A549 (cell line): Measurements from ENCODE around the gene ADGRL3. TPM values are rescaled to one million over a fixed set of nuclear protein-coding genes. Genes with fewer than 3 reads are reported as not detected.

Experiments
- ATAC-seq, 2 experiments: fragments of 200-7000 bp in 1 of 2; fragments of >200 bp in 1 of 2; cut with Nextera tagmentation in 1 of 2; cut with Tn5 transposase in 1 of 2; 3 replicates each; pipeline versions ENCODE4 v1.8.0 to v1.9.1; 2018 to 2020; ENCODE audit warnings: mild to moderate bottlenecking in 1 of 2, moderate library complexity in 1 of 2
- CTCF ChIA-PET: fragments of 300-600 bp; sonication (Branson Sonifier 250); formaldehyde crosslinking; extraction: SDS; loops from one replicate; lab custom pipeline; 2021; ENCODE audit warnings: antibody characterized with exemption, inconsistent platforms; lab: Yijun Ruan, JAX
- POLR2A ChIA-PET: fragments of 350-600 bp; formaldehyde crosslinking; extraction: SDS; loops from one replicate; lab custom pipeline; 2021; ENCODE audit warnings: antibody characterized with exemption, inconsistent platforms; lab: Yijun Ruan, JAX
- DNase-seq, 2 experiments: peaks; one replicate each; pipeline versions ENCODE4 v3.0.0 to v3.0.0-alpha.2; 2011 to 2016; ENCODE audit warnings: low read depth in 1 of 2, low spot score in 1 of 2
- FAIRE-seq: peaks from 2 replicates; lab custom pipeline; 2011; peaks lifted over from hg19 to GRCh38; lab: Jason Lieb, UNC
- H3K27ac ChIP-seq, 2 experiments: fragments of >200 bp; sonication (Bioruptor Twin); formaldehyde crosslinking; 3 replicates each; pipeline ENCODE4 v1.5.1; 2016 to 2017
- H3K4me1 ChIP-seq: fragments of >200 bp; sonication (Bioruptor Twin); formaldehyde crosslinking; 3 replicates; pipeline ENCODE4 v1.6.1; 2016
- H3K4me2 ChIP-seq: fragments of >200 bp; sonication (Bioruptor Twin); formaldehyde crosslinking; 3 replicates; pipeline ENCODE4 v1.6.1; 2016
- H3K4me3 ChIP-seq: fragments of >200 bp; sonication (Bioruptor Twin); formaldehyde crosslinking; 3 replicates; pipeline ENCODE4 v1.5.1; 2016
- H3K9me3 ChIP-seq: fragments of >200 bp; sonication (Bioruptor Twin); formaldehyde crosslinking; 3 replicates; pipeline ENCODE4 v1.6.1; 2016
- BCL3 ChIP-seq: fragments of >200 bp; sonication (Bioruptor Twin); formaldehyde crosslinking; IDR thresholded peaks from 3 replicates; pipeline ENCODE4 v1.6.1; 2016
- CBX8 ChIP-seq: fragments of 200-600 bp; sonication (generic); IDR thresholded peaks from 2 replicates; pipeline ENCODE4 v1.6.1; 2016
- CHD4 ChIP-seq: fragments of 200-600 bp; sonication (generic); IDR thresholded peaks from 2 replicates; pipeline ENCODE4 v1.6.1; 2016; ENCODE audit warnings: antibody characterized with exemption, mild to moderate bottlenecking, borderline replicate concordance
- EHF ChIP-seq: fragments of 250-450 bp; sonication (Bioruptor Pico); IDR thresholded peaks from 2 replicates; pipeline ENCODE4 v1.5.0; 2020; ENCODE audit warnings: mild to moderate bottlenecking
- ELK1 ChIP-seq: fragments of 150-350 bp; IDR thresholded peaks from 2 replicates; pipeline ENCODE4 v1.6.1; 2014; ENCODE audit warnings: low read depth, mild to moderate bottlenecking, low read length
- EP300 ChIP-seq, 2 experiments: fragments of >200 bp; sonication (Bioruptor Twin); formaldehyde crosslinking; IDR thresholded peaks; 2 replicates in 1 of 2; 3 replicates in 1 of 2; pipeline ENCODE4 v1.6.1; 2016 to 2017
- FOSB ChIP-seq: fragments of 250-450 bp; sonication (Bioruptor Pico); IDR thresholded peaks from 2 replicates; pipeline ENCODE4 v1.5.0; 2020; ENCODE audit warnings: mild to moderate bottlenecking, moderate library complexity
- GATA3 ChIP-seq: IDR thresholded peaks from 2 replicates; pipeline ENCODE4 v1.6.1; 2012; ENCODE audit warnings: borderline replicate concordance
- HMGXB4 ChIP-seq: fragments of 250-450 bp; sonication (Bioruptor Pico); IDR thresholded peaks from 2 replicates; pipeline ENCODE4 v1.5.0; 2021; ENCODE audit warnings: mild to moderate bottlenecking, moderate library complexity, borderline replicate concordance
- HOXB5 ChIP-seq: fragments of 250-450 bp; sonication (Bioruptor Pico); IDR thresholded peaks from 2 replicates; pipeline ENCODE4 v1.5.0; 2020; ENCODE audit warnings: mild to moderate bottlenecking, moderate library complexity
- JUN ChIP-seq, 2 experiments: fragments of >200 bp; sonication (Bioruptor Twin); formaldehyde crosslinking; IDR thresholded peaks; 2 replicates in 1 of 2; 3 replicates in 1 of 2; pipeline ENCODE4 v1.6.1; 2016 to 2017
- JUNB ChIP-seq: fragments of >200 bp; sonication (Bioruptor Twin); formaldehyde crosslinking; IDR thresholded peaks from 2 replicates; pipeline ENCODE4 v1.6.1; 2016
- KDM1A ChIP-seq: fragments of 200-600 bp; sonication (generic); IDR thresholded peaks from 2 replicates; pipeline ENCODE4 v1.6.1; 2016; ENCODE audit warnings: low read depth, mild to moderate bottlenecking
- MAFK ChIP-seq: fragments of 450-650 bp; IDR thresholded peaks from 2 replicates; pipeline ENCODE4 v1.6.1; 2014; ENCODE audit not compliant: partially characterized antibody
- MAX ChIP-seq: IDR thresholded peaks from 2 replicates; pipeline ENCODE4 v1.6.1; 2012
- MYC ChIP-seq: IDR thresholded peaks from 2 replicates; pipeline ENCODE4 v1.6.1; 2012; ENCODE audit warnings: mild to moderate bottlenecking, inconsistent platforms, low read length, improper control_type of control experiment, borderline replicate concordance
- NFE2L2 ChIP-seq: fragments of 150-350 bp; conservative IDR thresholded peaks from 2 replicates; pipeline ENCODE4 v1.6.1; 2014; ENCODE audit warnings: low read length
- NPAS2 ChIP-seq: fragments of 250-450 bp; sonication (Bioruptor Pico); IDR thresholded peaks from 2 replicates; pipeline ENCODE4 v1.8.0; 2022; ENCODE audit warnings: mild to moderate bottlenecking, moderate library complexity, borderline replicate concordance
- NR3C1 ChIP-seq: fragments of >200 bp; sonication (Bioruptor Twin); formaldehyde crosslinking; IDR thresholded peaks from 3 replicates; pipeline ENCODE4 v1.6.1; 2017
- PBX3 ChIP-seq: IDR thresholded peaks from 2 replicates; pipeline ENCODE4 v1.6.1; 2012
- POLR2A ChIP-seq: IDR thresholded peaks from 2 replicates; pipeline ENCODE4 v1.6.1; 2012; ENCODE audit warnings: mild to moderate bottlenecking, low read length
- RAD21 ChIP-seq, 2 experiments: fragments of >200 bp in 1 of 2; sonication (Bioruptor Twin) in 1 of 2; formaldehyde crosslinking in 1 of 2; IDR thresholded peaks in 1 of 2; conservative IDR thresholded peaks in 1 of 2; 2 replicates in 1 of 2; 3 replicates in 1 of 2; pipeline ENCODE4 v1.6.1; 2012 to 2018; ENCODE audit warnings: inconsistent platforms in 1 of 2
- RCOR1 ChIP-seq: fragments of 150-350 bp; IDR thresholded peaks from 2 replicates; pipeline ENCODE4 v1.6.1; 2014; ENCODE audit warnings: antibody characterized with exemption, low read length, low read depth
- RFX5 ChIP-seq: fragments of 450-650 bp; IDR thresholded peaks from 2 replicates; pipeline ENCODE4 v1.7.1; 2014; ENCODE audit warnings: antibody characterized with exemption, mild to moderate bottlenecking, moderate library complexity
- RNF2 ChIP-seq: fragments of 200-600 bp; sonication (generic); IDR thresholded peaks from 2 replicates; pipeline ENCODE4 v1.6.1; 2016; ENCODE audit warnings: low read depth, mild to moderate bottlenecking, antibody characterized with exemption, moderate library complexity, borderline replicate concordance
- SMC3 ChIP-seq: fragments of >200 bp; sonication (Bioruptor Twin); formaldehyde crosslinking; IDR thresholded peaks from 3 replicates; pipeline ENCODE4 v1.6.1; 2018; ENCODE audit warnings: inconsistent platforms
- SREBF2 ChIP-seq: fragments of 450-650 bp; IDR thresholded peaks from 2 replicates; pipeline ENCODE4 v1.6.1; 2014; ENCODE audit warnings: mild to moderate bottlenecking, moderate library complexity
- USF2 ChIP-seq: fragments of 450-650 bp; IDR thresholded peaks from 2 replicates; pipeline ENCODE4 v1.6.1; 2014; ENCODE audit warnings: antibody characterized with exemption
- ZC3H11A ChIP-seq: fragments of 450-650 bp; IDR thresholded peaks from 2 replicates; pipeline ENCODE4 v1.6.1; 2014; ENCODE audit warnings: antibody characterized with exemption, mild to moderate bottlenecking
- ZFP36 ChIP-seq: fragments of 450-650 bp; IDR thresholded peaks from 2 replicates; pipeline ENCODE4 v1.6.1; 2014; ENCODE audit warnings: borderline replicate concordance; ENCODE audit not compliant: partially characterized antibody
- ZNF302 ChIP-seq: fragments of 250-450 bp; sonication (Bioruptor Pico); IDR thresholded peaks from 2 replicates; pipeline ENCODE4 v1.9.0; 2021; ENCODE audit warnings: inconsistent platforms, mild to moderate bottlenecking, moderate library complexity
- WGBS: methylation state at CpG from one replicate; pipeline ENCODE4 v1.1.6; 2017; ENCODE audit errors: missing lambda C conversion rate; 5-methylcytosine and 5-hydroxymethylcytosine counted together
- polyA plus RNA-seq, 4 experiments: library from polyadenylated mRNA; depleted of rRNA in 3 of 4; stranded (reverse); fragments of >200 nt; fragmentation: RNase III in 1 of 4; extraction: RNeasy Plus Mini Kit Qiagen cat#74134 plus additional on column Dnase treatment in 1 of 4; gene quantifications; 2 replicates in 3 of 4; 3 replicates in 1 of 4; pipeline ENCODE4 v1.2.3, GENCODE V29; 2011 to 2017

Gene ADGRL3
- polyA plus RNA-seq, 2 of the 4 experiments (the other 2 are of a cell fraction) = 0.05 to 0.12 TPM

GRCh38 chr4:61923179-61923578 lies 723.1 kb downstream of the ADGRL3 start:
- H3K4me1 ChIP-seq = no peaks in the 10 kb centered on the region
- POLR2A ChIA-PET = no interaction called here
- no peaks in the 10 kb centered on the region for H3K9me3 ChIP-seq
- H3K4me2 ChIP-seq = no peak overlapping the region
- DNase-seq = no peak
- no peak for FAIRE-seq
- ATAC-seq = no peak
- no peak overlapping the region for H3K4me3 ChIP-seq
- CTCF ChIA-PET = no interaction called here
- TF ChIP-seq NPAS2 (CRISPR knock-in tag) (no peak), USF2 (no peak), BCL3 (no peak), NR3C1 (no peak), SMC3 (no peak), RAD21 (conservative IDR thresholded peaks at IDR 0.05 in 1 of 2, IDR thresholded peaks at IDR 0.05 in 1 of 2) (no peak), RNF2 (no peak)
- TF ChIP-seq, all 56 proteins: peak for 0
- WGBS = 4% methylated on average over 3 of the region's 3 CpGs
- no peak overlapping the region for H3K27ac ChIP-seq

GRCh38 chr4:61924131-61924530 lies 724.0 kb downstream of the ADGRL3 start:
- no peak for ATAC-seq
- no peak for TF ChIP-seq EP300 (IDR thresholded peaks at IDR 0.05)
- TF ChIP-seq PBX3 = no peak
- no peak for TF ChIP-seq JUN (IDR thresholded peaks at IDR 0.05)
- no peak for TF ChIP-seq SREBF2
- TF ChIP-seq EHF (CRISPR knock-in tag) = no peak
- no peak for TF ChIP-seq GATA3
- TF ChIP-seq FOSB (CRISPR knock-in tag) = no peak
- no peak for TF ChIP-seq CBX8
- no peak for TF ChIP-seq ELK1
- TF ChIP-seq, all 56 proteins: peak for 0
- ChIA-PET CTCF (no interaction called here), POLR2A (no interaction called here)
- H3K4me1 ChIP-seq = no peaks in the 10 kb centered on the region
- H3K27ac ChIP-seq = no peak overlapping the region
- H3K4me3 ChIP-seq = no peak overlapping the region
- no peak for FAIRE-seq
- no peak overlapping the region for H3K4me2 ChIP-seq
- no peaks in the 10 kb centered on the region for H3K9me3 ChIP-seq
- WGBS = 0% methylated on average over 1 of the region's 1 CpG
- DNase-seq = no peak

GRCh38 chr4:61933527-61933926 lies 733.4 kb downstream of the ADGRL3 start:
- ChIA-PET CTCF (no interaction called here), POLR2A (no interaction called here)
- DNase-seq (no peak), ATAC-seq (no peak), FAIRE-seq (no peak)
- WGBS = 0% methylated on average over 1 of the region's 1 CpG
- H3K9me3 ChIP-seq = no peaks in the 10 kb centered on the region
- no peaks in the 10 kb centered on the region for H3K4me1 ChIP-seq
- TF ChIP-seq NFE2L2 = no peak
- TF ChIP-seq MYC = no peak
- TF ChIP-seq MAFK = no peak
- TF ChIP-seq RCOR1 = no peak
- TF ChIP-seq CHD4 = no peak
- TF ChIP-seq JUNB = no peak
- TF ChIP-seq CBX8 = no peak
- no peak for TF ChIP-seq ZNF302 (CRISPR knock-in tag)
- TF ChIP-seq HMGXB4 (CRISPR knock-in tag) = no peak
- TF ChIP-seq BCL3 = no peak
- TF ChIP-seq KDM1A = no peak
- TF ChIP-seq POLR2A = no peak
- TF ChIP-seq NR3C1 = no peak
- no peak for TF ChIP-seq MAX
- no peak for TF ChIP-seq ZFP36
- no peak for TF ChIP-seq ZC3H11A
- no peak for TF ChIP-seq RFX5
- TF ChIP-seq HOXB5 (CRISPR knock-in tag) = no peak
- H3K27ac ChIP-seq = no peak overlapping the region
- H3K4me2 ChIP-seq = no peak overlapping the region
- no peak overlapping the region for H3K4me3 ChIP-seq
